ENCODE results near the gene CLDN10. TPM values are rescaled to one million over a fixed set of nuclear protein-coding genes. Genes with fewer than 3 reads are reported as not detected.
"Not testable (repeated sequence)": the region's sequence is repeated elsewhere in the genome, so short reads cannot be mapped to it uniquely, and the experiment has no call there.

CLDN10 gene
- total RNA-seq, 1 donor from 2014 or later: 4.0 TPM

- TF ChIP-seq CTCF (IDR thresholded peaks at IDR 0.05; ENCODE audit: insufficient read depth, low read length, poor library complexity, severe bottlenecking): no peak
- Histone ChIP-seq H3K36me3 (ENCODE audit: control insufficient read depth, insufficient read depth, low read length) (no peaks in the 10 kb centered on the region), H3K4me3 (ENCODE audit: low read depth, low read length) (no peak overlapping the region), H3K27me3 (ENCODE audit: control insufficient read depth, insufficient read depth, low read length) (no peaks in the 10 kb centered on the region)
- peak; percentile 67 for DNase-seq (ENCODE audit: low read depth)
Observed at GRCh38 chr13:95564733-95565291, 12.3 kb downstream of the CLDN10 start.

GRCh38 chr13:95565758-95566157, 13.2 kb downstream of the CLDN10 start:
- H3K4me3 ChIP-seq (ENCODE audit: low read depth, low read length); H3K27me3 ChIP-seq (ENCODE audit: control insufficient read depth, insufficient read depth, low read length); H3K36me3 ChIP-seq (ENCODE audit: control insufficient read depth, insufficient read depth, low read length); DNase-seq (ENCODE audit: low read depth): not testable (repeated sequence)

- no peak overlapping the region for H3K4me3 ChIP-seq (ENCODE audit: low read depth, low read length)
- TF ChIP-seq CTCF (IDR thresholded peaks at IDR 0.05; ENCODE audit: insufficient read depth, low read length, poor library complexity, severe bottlenecking): no peak
- H3K27me3 ChIP-seq (ENCODE audit: control insufficient read depth, insufficient read depth, low read length): no peaks in the 10 kb centered on the region
- no peak for DNase-seq (ENCODE audit: low read depth)
- no peaks in the 10 kb centered on the region for H3K36me3 ChIP-seq (ENCODE audit: control insufficient read depth, insufficient read depth, low read length)
Observed at GRCh38 chr13:95568131-95568530, 15.6 kb downstream of the CLDN10 start.

GRCh38 chr13:95570016-95570415, 17.5 kb downstream of the CLDN10 start:
- Histone ChIP-seq H3K27me3 (ENCODE audit: control insufficient read depth, insufficient read depth, low read length) (no peaks in the 10 kb centered on the region), H3K4me3 (ENCODE audit: low read depth, low read length) (no peak overlapping the region), H3K36me3 (ENCODE audit: control insufficient read depth, insufficient read depth, low read length) (no peaks in the 10 kb centered on the region)
- no peak for TF ChIP-seq CTCF (IDR thresholded peaks at IDR 0.05; ENCODE audit: insufficient read depth, low read length, poor library complexity, severe bottlenecking)
- no peak for DNase-seq (ENCODE audit: low read depth)

- TF ChIP-seq CTCF (IDR thresholded peaks at IDR 0.05; ENCODE audit: insufficient read depth, low read length, poor library complexity, severe bottlenecking): no peak
- H3K4me3 ChIP-seq (ENCODE audit: low read depth, low read length): no peak overlapping the region
- no peaks in the 10 kb centered on the region for H3K36me3 ChIP-seq (ENCODE audit: control insufficient read depth, insufficient read depth, low read length)
- no peak for DNase-seq (ENCODE audit: low read depth)
- H3K27me3 ChIP-seq (ENCODE audit: control insufficient read depth, insufficient read depth, low read length): no peaks in the 10 kb centered on the region
Observed at GRCh38 chr13:95571941-95572340, 19.4 kb downstream of the CLDN10 start.

GRCh38 chr13:95573221-95573620, 20.7 kb downstream of the CLDN10 start:
- no peak for TF ChIP-seq CTCF (IDR thresholded peaks at IDR 0.05; ENCODE audit: insufficient read depth, low read length, poor library complexity, severe bottlenecking)
- no peaks in the 10 kb centered on the region for H3K27me3 ChIP-seq (ENCODE audit: control insufficient read depth, insufficient read depth, low read length)

More at GRCh38 chr13:95573221-95573620, 20.7 kb downstream of the CLDN10 start:
- no peak for DNase-seq (ENCODE audit: low read depth)
- H3K4me3 ChIP-seq (ENCODE audit: low read depth, low read length): no peak overlapping the region
- H3K36me3 ChIP-seq (ENCODE audit: control insufficient read depth, insufficient read depth, low read length): no peaks in the 10 kb centered on the region

All from kidney epithelial cell (primary cell).